A549 (cell line): Measurements from ENCODE around the gene TMEM30A. TPM values are rescaled to one million over a fixed set of nuclear protein-coding genes. Genes with fewer than 3 reads are reported as not detected.
A peak's percentile ranks its signal among the peaks of the same experiment; 100 is the strongest.

Experiments used
- ATAC-seq, 2 experiments: fragments of 200-7000 bp in 1 of 2; fragments of >200 bp in 1 of 2; cut with Nextera tagmentation in 1 of 2; cut with Tn5 transposase in 1 of 2; 3 replicates each; pipeline versions ENCODE4 v1.8.0 to v1.9.1; 2018 to 2020; ENCODE audit warnings: mild to moderate bottlenecking in 1 of 2, moderate library complexity in 1 of 2
- CTCF ChIA-PET: fragments of 300-600 bp; sonication (Branson Sonifier 250); formaldehyde crosslinking; extraction: SDS; loops from one replicate; lab custom pipeline; 2021; ENCODE audit warnings: antibody characterized with exemption, inconsistent platforms; lab: Yijun Ruan, JAX
- POLR2A ChIA-PET: fragments of 350-600 bp; formaldehyde crosslinking; extraction: SDS; loops from one replicate; lab custom pipeline; 2021; ENCODE audit warnings: antibody characterized with exemption, inconsistent platforms; lab: Yijun Ruan, JAX
- DNase-seq, 2 experiments: peaks; one replicate each; pipeline versions ENCODE4 v3.0.0 to v3.0.0-alpha.2; 2011 to 2016; ENCODE audit warnings: low read depth in 1 of 2, low spot score in 1 of 2
- FAIRE-seq: peaks from 2 replicates; lab custom pipeline; 2011; peaks lifted over from hg19 to GRCh38; lab: Jason Lieb, UNC
- H3K27ac ChIP-seq, 2 experiments: fragments of >200 bp; sonication (Bioruptor Twin); formaldehyde crosslinking; 3 replicates each; pipeline ENCODE4 v1.5.1; 2016 to 2017
- H3K4me1 ChIP-seq: fragments of >200 bp; sonication (Bioruptor Twin); formaldehyde crosslinking; 3 replicates; pipeline ENCODE4 v1.6.1; 2016
- H3K4me2 ChIP-seq: fragments of >200 bp; sonication (Bioruptor Twin); formaldehyde crosslinking; 3 replicates; pipeline ENCODE4 v1.6.1; 2016
- H3K4me3 ChIP-seq: fragments of >200 bp; sonication (Bioruptor Twin); formaldehyde crosslinking; 3 replicates; pipeline ENCODE4 v1.5.1; 2016
- H3K9me3 ChIP-seq: fragments of >200 bp; sonication (Bioruptor Twin); formaldehyde crosslinking; 3 replicates; pipeline ENCODE4 v1.6.1; 2016
- CHD2 ChIP-seq: fragments of 150-350 bp; IDR thresholded peaks from 2 replicates; pipeline ENCODE4 v1.6.1; 2014; ENCODE audit warnings: low read length; ENCODE audit not compliant: partially characterized antibody
- CHD4 ChIP-seq: fragments of 200-600 bp; sonication (generic); IDR thresholded peaks from 2 replicates; pipeline ENCODE4 v1.6.1; 2016; ENCODE audit warnings: antibody characterized with exemption, mild to moderate bottlenecking, borderline replicate concordance
- CTCF ChIP-seq: fragments of >200 bp; sonication (Bioruptor Twin); formaldehyde crosslinking; IDR thresholded peaks from 3 replicates; pipeline ENCODE4 v1.5.1; 2016
- EHF ChIP-seq: fragments of 250-450 bp; sonication (Bioruptor Pico); IDR thresholded peaks from 2 replicates; pipeline ENCODE4 v1.5.0; 2020; ENCODE audit warnings: mild to moderate bottlenecking
- EP300 ChIP-seq, 2 experiments: fragments of >200 bp; sonication (Bioruptor Twin); formaldehyde crosslinking; IDR thresholded peaks; 2 replicates in 1 of 2; 3 replicates in 1 of 2; pipeline ENCODE4 v1.6.1; 2016 to 2017
- GATA3 ChIP-seq: IDR thresholded peaks from 2 replicates; pipeline ENCODE4 v1.6.1; 2012; ENCODE audit warnings: borderline replicate concordance
- HES2 ChIP-seq: fragments of >200 bp; sonication (Bioruptor Twin); formaldehyde crosslinking; IDR thresholded peaks from 2 replicates; pipeline ENCODE4 v1.6.1; 2016
- HEYL ChIP-seq: fragments of 250-450 bp; sonication (Bioruptor Pico); IDR thresholded peaks from 2 replicates; pipeline ENCODE4 v1.8.0; 2021; ENCODE audit warnings: mild to moderate bottlenecking, moderate library complexity
- JUNB ChIP-seq: fragments of >200 bp; sonication (Bioruptor Twin); formaldehyde crosslinking; IDR thresholded peaks from 2 replicates; pipeline ENCODE4 v1.6.1; 2016
- MAFK ChIP-seq: fragments of 450-650 bp; IDR thresholded peaks from 2 replicates; pipeline ENCODE4 v1.6.1; 2014; ENCODE audit not compliant: partially characterized antibody
- MYC ChIP-seq: IDR thresholded peaks from 2 replicates; pipeline ENCODE4 v1.6.1; 2012; ENCODE audit warnings: mild to moderate bottlenecking, inconsistent platforms, low read length, improper control_type of control experiment, borderline replicate concordance
- NFE2L2 ChIP-seq: fragments of 150-350 bp; conservative IDR thresholded peaks from 2 replicates; pipeline ENCODE4 v1.6.1; 2014; ENCODE audit warnings: low read length
- NR3C1 ChIP-seq: fragments of >200 bp; sonication (Bioruptor Twin); formaldehyde crosslinking; IDR thresholded peaks from 3 replicates; pipeline ENCODE4 v1.6.1; 2017
- RAD21 ChIP-seq, 2 experiments: fragments of >200 bp in 1 of 2; sonication (Bioruptor Twin) in 1 of 2; formaldehyde crosslinking in 1 of 2; IDR thresholded peaks in 1 of 2; conservative IDR thresholded peaks in 1 of 2; 2 replicates in 1 of 2; 3 replicates in 1 of 2; pipeline ENCODE4 v1.6.1; 2012 to 2018; ENCODE audit warnings: inconsistent platforms in 1 of 2
- RCOR1 ChIP-seq: fragments of 150-350 bp; IDR thresholded peaks from 2 replicates; pipeline ENCODE4 v1.6.1; 2014; ENCODE audit warnings: antibody characterized with exemption, low read length, low read depth
- RFX5 ChIP-seq: fragments of 450-650 bp; IDR thresholded peaks from 2 replicates; pipeline ENCODE4 v1.7.1; 2014; ENCODE audit warnings: antibody characterized with exemption, mild to moderate bottlenecking, moderate library complexity
- RNF2 ChIP-seq: fragments of 200-600 bp; sonication (generic); IDR thresholded peaks from 2 replicates; pipeline ENCODE4 v1.6.1; 2016; ENCODE audit warnings: low read depth, mild to moderate bottlenecking, antibody characterized with exemption, moderate library complexity, borderline replicate concordance
- SMC3 ChIP-seq: fragments of >200 bp; sonication (Bioruptor Twin); formaldehyde crosslinking; IDR thresholded peaks from 3 replicates; pipeline ENCODE4 v1.6.1; 2018; ENCODE audit warnings: inconsistent platforms
- ZNF302 ChIP-seq: fragments of 250-450 bp; sonication (Bioruptor Pico); IDR thresholded peaks from 2 replicates; pipeline ENCODE4 v1.9.0; 2021; ENCODE audit warnings: inconsistent platforms, mild to moderate bottlenecking, moderate library complexity
- ZSCAN20 ChIP-seq: fragments of 250-450 bp; sonication (Bioruptor Pico); IDR thresholded peaks from 2 replicates; pipeline ENCODE4 v1.8.0; 2022; ENCODE audit warnings: mild to moderate bottlenecking, moderate library complexity
- WGBS: methylation state at CpG from one replicate; pipeline ENCODE4 v1.1.6; 2017; ENCODE audit errors: missing lambda C conversion rate; 5-methylcytosine and 5-hydroxymethylcytosine counted together
- polyA plus RNA-seq, 4 experiments: library from polyadenylated mRNA; depleted of rRNA in 3 of 4; stranded (reverse); fragments of >200 nt; fragmentation: RNase III in 1 of 4; extraction: RNeasy Plus Mini Kit Qiagen cat#74134 plus additional on column Dnase treatment in 1 of 4; gene quantifications; 2 replicates in 3 of 4; 3 replicates in 1 of 4; pipeline ENCODE4 v1.2.3, GENCODE V29; 2011 to 2017

TMEM30A gene
- polyA plus RNA-seq, 2 of the 4 experiments (the other 2 are of a cell fraction) = 65.1 to 75.5 TPM

- TF ChIP-seq RAD21 (conservative IDR thresholded peaks at IDR 0.05 in 1 of 2, IDR thresholded peaks at IDR 0.05 in 1 of 2) = peak; percentile 93
- no peak for TF ChIP-seq NR3C1
- no peak for TF ChIP-seq JUNB
- peak; percentile 83 for TF ChIP-seq CTCF
- no peak for TF ChIP-seq EHF (CRISPR knock-in tag)
- no peak for TF ChIP-seq RFX5
- no peak for TF ChIP-seq ZSCAN20
- TF ChIP-seq CHD4 = no peak
- TF ChIP-seq MYC = no peak
- no peak for TF ChIP-seq HES2
- peak; percentile 79 for TF ChIP-seq SMC3
- TF ChIP-seq MAFK = no peak
- no peak for TF ChIP-seq GATA3
- no peak for TF ChIP-seq RNF2
- no peak for TF ChIP-seq EP300 (IDR thresholded peaks at IDR 0.05)
Measured at GRCh38 chr6:75208298-75209183, 76.1 kb downstream of the TMEM30A start.

GRCh38 chr6:75206576-75207342 lies 77.8 kb downstream of the TMEM30A start:
- Histone ChIP-seq H3K4me3 (peak overlapping the region; percentile 56; the same call in 2 of the 3 replicates), H3K9me3 (no peaks in the 10 kb centered on the region), H3K4me1 (peaks cover 8% of the 10 kb centered on the region; the same call in 2 of the 3 replicates), H3K4me2 (peak overlapping the region; percentile 96), H3K27ac (peak overlapping the region in 1 of 2 experiments; percentile 83; a peak in 2 of 6 replicates)
- no peak for FAIRE-seq
- WGBS = 92% methylated on average over 35 of the region's 35 CpGs
- TF ChIP-seq ZNF302 (CRISPR knock-in tag) = no peak
- TF ChIP-seq RCOR1 = no peak
- TF ChIP-seq NFE2L2 = no peak
- TF ChIP-seq CHD2 = no peak
- TF ChIP-seq HEYL (CRISPR knock-in tag) = no peak
- no peak for ATAC-seq
- DNase-seq = no peak
- ChIA-PET POLR2A (interaction anchor here (1.7 kb wide), 1 partner anchor 1113 kb away, joined by 3 read pairs; no protein-coding TSS in a partner anchor), CTCF (interaction anchor here (1.5 to 10.4 kb wide), 8 partner anchors 13 to 1531 kb away, joined by 3 to 84 read pairs (median 16); no protein-coding TSS in a partner anchor)

More at GRCh38 chr6:75208298-75209183, 76.1 kb downstream of the TMEM30A start:
- ATAC-seq (peak; percentile 36 to 77), FAIRE-seq (no peak), DNase-seq (peak; percentile 49 to 62)
- H3K4me1 ChIP-seq = peaks cover 10% of the 10 kb centered on the region; the same call in 2 of the 3 replicates
- 0 out of 6 replicates have a peak overlapping the region, but pooled peaks of 1 of the 2 experiments have one; percentile 48 for H3K27ac ChIP-seq
- 0 out of 3 replicates have a peak overlapping the region, but pooled peaks have one; percentile 11 for H3K4me3 ChIP-seq
- CTCF ChIA-PET = interaction anchor here (0.5 to 10.4 kb wide), 69 partner anchors 9 to 1686 kb away, joined by 3 to 86 read pairs (median 4); partner anchors contain the start of gene COX7A2
- peak overlapping the region; percentile 71 for H3K4me2 ChIP-seq
- POLR2A ChIA-PET = no interaction called here
- H3K9me3 ChIP-seq = no peaks in the 10 kb centered on the region
- 29% methylated on average over 30 of the region's 33 CpGs for WGBS
